MM.1S (cell line): ENCODE data around the gene ARHGAP28.

Experiments
- DNase-seq: peaks from one replicate; pipeline ENCODE4 v3.0.0-alpha.2; 2015
- H2AFZ ChIP-seq: fragments of 300-600 bp; sonication (generic); 2 replicates; pipeline ENCODE4 v1.6.0; 2016; ENCODE audit warnings: antibody characterized with exemption, low read length
- H3F3A ChIP-seq: fragments of 300-600 bp; sonication (generic); 2 replicates; pipeline ENCODE4 v1.6.1; 2016; ENCODE audit warnings: mild to moderate bottlenecking, antibody characterized with exemption, low read length, moderate library complexity, mixed read lengths; ENCODE audit not compliant: insufficient read depth
- H3K27ac ChIP-seq: fragments of 300-600 bp; sonication (generic); 2 replicates; pipeline ENCODE4 v1.5.1; 2016; ENCODE audit warnings: mild to moderate bottlenecking, low read length
- H3K27me3 ChIP-seq: fragments of 300-600 bp; sonication (generic); replicated peaks from 2 replicates; pipeline ENCODE4 v1.6.0; 2016; ENCODE audit warnings: low read length; ENCODE audit not compliant: insufficient read depth
- H3K36me3 ChIP-seq: fragments of 300-600 bp; sonication (generic); replicated peaks from 2 replicates; pipeline ENCODE4 v1.6.1; 2016; ENCODE audit warnings: mild to moderate bottlenecking, low read length, mixed read lengths; ENCODE audit not compliant: insufficient read depth
- H3K4me1 ChIP-seq: fragments of 300-600 bp; sonication (generic); 2 replicates; pipeline ENCODE4 v1.6.1; 2016; ENCODE audit warnings: low read length, mixed read lengths
- H3K4me2 ChIP-seq: fragments of 300-600 bp; sonication (generic); 2 replicates; pipeline ENCODE4 v1.6.0; 2016; ENCODE audit warnings: low read depth, low read length
- H3K4me3 ChIP-seq: fragments of 300-600 bp; sonication (generic); 2 replicates; pipeline ENCODE4 v1.5.1; 2016; ENCODE audit warnings: low read length, mixed read lengths
- H3K79me2 ChIP-seq: fragments of 300-600 bp; sonication (generic); 2 replicates; pipeline ENCODE4 v1.6.1; 2016; ENCODE audit warnings: mixed run types, low read length, mixed read lengths
- H3K9ac ChIP-seq: fragments of 300-600 bp; sonication (generic); 2 replicates; pipeline ENCODE4 v1.6.1; 2016; ENCODE audit warnings: low read length, mixed read lengths
- H3K9me2 ChIP-seq: fragments of 300-600 bp; sonication (generic); replicated peaks from 2 replicates; pipeline ENCODE4 v1.6.1; 2016; ENCODE audit warnings: mild to moderate bottlenecking, low read length, mixed read lengths; ENCODE audit not compliant: insufficient read depth
- H3K9me3 ChIP-seq: fragments of 300-600 bp; sonication (generic); replicated peaks from 2 replicates; pipeline ENCODE4 v1.6.1; 2016; ENCODE audit warnings: mild to moderate bottlenecking, low read length, mixed read lengths; ENCODE audit not compliant: insufficient read depth
- H4K20me1 ChIP-seq: fragments of 300-600 bp; sonication (generic); 2 replicates; pipeline ENCODE4 v1.6.1; 2016; ENCODE audit warnings: mild to moderate bottlenecking, low read length, moderate library complexity, mixed read lengths; ENCODE audit not compliant: insufficient read depth
- EZH2 ChIP-seq: fragments of 300-600 bp; sonication (generic); optimal IDR thresholded peaks from 2 replicates; pipeline ENCODE3; 2017; ENCODE audit warnings: low read depth, mild to moderate bottlenecking, antibody characterized with exemption, low read length, mixed read lengths
- EZH2phosphoT487 ChIP-seq: fragments of 300-600 bp; sonication (generic); IDR thresholded peaks from 2 replicates; pipeline ENCODE4 v1.6.1; 2018; ENCODE audit warnings: antibody characterized with exemption, low read length
- TF ChIP-seq, protein P1 (sequence below): fragments of 300-600 bp; sonication (generic); IDR thresholded peaks from 2 replicates; pipeline ENCODE4 v1.5.1; 2016; ENCODE audit warnings: antibody characterized with exemption, low read length, mixed read lengths

ARHGAP28 gene

DNA sequence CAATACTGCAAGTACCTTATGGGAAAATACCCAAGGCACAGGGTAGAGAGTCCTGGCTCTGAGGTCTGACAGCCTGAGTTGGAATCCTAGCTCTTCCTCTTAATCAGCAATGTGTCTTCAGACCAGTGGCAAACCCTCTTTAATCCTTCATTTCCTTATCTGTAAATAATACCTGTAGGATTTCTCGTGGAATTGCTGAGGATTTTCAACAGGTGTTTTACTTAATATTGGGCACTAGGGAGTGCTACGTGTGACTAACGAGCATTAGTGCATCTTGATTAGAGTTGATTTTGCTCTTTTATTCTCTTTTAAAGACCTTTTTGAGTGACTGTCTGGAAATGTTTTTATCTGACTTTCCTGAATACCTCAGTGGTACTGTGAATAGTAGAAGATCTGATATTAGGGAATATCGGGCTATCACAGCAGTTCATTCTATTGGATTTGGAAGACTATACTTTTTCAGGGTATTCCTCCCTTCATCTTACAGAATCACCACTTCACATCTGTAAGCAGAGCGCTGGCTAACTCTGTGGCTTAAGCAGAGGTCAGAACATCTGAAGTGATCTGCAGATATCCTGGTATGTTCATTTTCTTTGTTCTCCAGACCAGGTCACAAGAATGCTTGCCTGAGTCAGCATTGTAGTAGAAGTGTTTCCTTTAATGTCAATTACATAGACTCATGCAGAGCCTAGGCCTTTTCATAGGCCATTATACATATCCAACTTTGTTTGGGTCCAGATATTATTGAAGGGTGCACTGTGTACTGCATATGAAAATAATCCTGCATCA, 49.1 kb downstream of the ARHGAP28 start:
- no peaks in the 10 kb centered on the region for H3K27me3 ChIP-seq
- H4K20me1 ChIP-seq, result no peaks in the 10 kb centered on the region
- H3K9ac ChIP-seq, result no peak overlapping the region
- TF ChIP-seq EZH2 (no peak), EZH2phosphoT487 (no peak)
- TF ChIP-seq, protein P1, sequence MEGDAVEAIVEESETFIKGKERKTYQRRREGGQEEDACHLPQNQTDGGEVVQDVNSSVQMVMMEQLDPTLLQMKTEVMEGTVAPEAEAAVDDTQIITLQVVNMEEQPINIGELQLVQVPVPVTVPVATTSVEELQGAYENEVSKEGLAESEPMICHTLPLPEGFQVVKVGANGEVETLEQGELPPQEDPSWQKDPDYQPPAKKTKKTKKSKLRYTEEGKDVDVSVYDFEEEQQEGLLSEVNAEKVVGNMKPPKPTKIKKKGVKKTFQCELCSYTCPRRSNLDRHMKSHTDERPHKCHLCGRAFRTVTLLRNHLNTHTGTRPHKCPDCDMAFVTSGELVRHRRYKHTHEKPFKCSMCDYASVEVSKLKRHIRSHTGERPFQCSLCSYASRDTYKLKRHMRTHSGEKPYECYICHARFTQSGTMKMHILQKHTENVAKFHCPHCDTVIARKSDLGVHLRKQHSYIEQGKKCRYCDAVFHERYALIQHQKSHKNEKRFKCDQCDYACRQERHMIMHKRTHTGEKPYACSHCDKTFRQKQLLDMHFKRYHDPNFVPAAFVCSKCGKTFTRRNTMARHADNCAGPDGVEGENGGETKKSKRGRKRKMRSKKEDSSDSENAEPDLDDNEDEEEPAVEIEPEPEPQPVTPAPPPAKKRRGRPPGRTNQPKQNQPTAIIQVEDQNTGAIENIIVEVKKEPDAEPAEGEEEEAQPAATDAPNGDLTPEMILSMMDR, result no peak
- H2AFZ ChIP-seq, result no peak overlapping the region
- H3F3A ChIP-seq, result no peaks in the 10 kb centered on the region
- H3K4me1 ChIP-seq, result no peaks in the 10 kb centered on the region
- no peaks in the 10 kb centered on the region for H3K79me2 ChIP-seq
- H3K9me3 ChIP-seq, result no peaks in the 10 kb centered on the region
- no peak for DNase-seq
- H3K9me2 ChIP-seq, result no peaks in the 10 kb centered on the region
- H3K4me3 ChIP-seq, result no peak overlapping the region
- H3K27ac ChIP-seq, result no peak overlapping the region
- H3K4me2 ChIP-seq, result no peak overlapping the region
- H3K36me3 ChIP-seq, result no peaks in the 10 kb centered on the region

DNA sequence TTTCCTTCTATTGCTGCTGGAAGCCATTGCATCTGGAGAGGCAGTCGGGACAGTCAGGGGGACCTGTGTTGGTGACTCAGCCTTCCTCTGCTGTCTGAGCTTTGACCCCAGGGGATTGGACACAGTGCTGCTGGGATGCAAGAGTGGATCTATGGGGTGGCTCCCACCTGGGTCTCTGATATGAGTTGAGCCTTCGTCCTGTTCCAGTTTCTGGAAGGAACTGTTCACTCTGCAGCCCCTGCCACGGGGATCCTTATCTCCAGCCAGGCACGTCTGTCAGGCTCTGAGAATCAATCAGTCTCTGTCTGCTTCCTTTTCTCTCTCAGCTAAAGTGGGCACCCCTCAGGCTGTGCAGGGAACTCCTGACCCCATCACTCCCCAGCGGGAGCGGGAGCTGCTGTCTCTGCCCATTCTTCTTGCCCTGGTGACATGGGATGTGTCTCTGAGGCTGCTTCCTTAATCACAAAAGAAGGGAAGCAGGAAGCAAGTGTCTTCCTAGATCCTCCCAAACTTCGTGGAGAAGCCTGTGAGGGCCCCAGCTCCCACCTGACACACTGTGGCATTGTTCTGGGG, 51.7 kb downstream of the ARHGAP28 start:
- H3K4me1 ChIP-seq, result no peaks in the 10 kb centered on the region
- no peaks in the 10 kb centered on the region for H3F3A ChIP-seq
- H3K9me2 ChIP-seq, result no peaks in the 10 kb centered on the region
- no peak overlapping the region for H3K4me3 ChIP-seq
- no peak overlapping the region for H3K9ac ChIP-seq
- H3K4me2 ChIP-seq, result no peak overlapping the region
- H4K20me1 ChIP-seq, result no peaks in the 10 kb centered on the region
- H3K9me3 ChIP-seq, result no peaks in the 10 kb centered on the region
- H3K27me3 ChIP-seq, result no peaks in the 10 kb centered on the region
- no peak for TF ChIP-seq EZH2
- no peak for TF ChIP-seq EZH2phosphoT487
- TF ChIP-seq, protein P1, result no peak
- H3K79me2 ChIP-seq, result no peaks in the 10 kb centered on the region
- no peak overlapping the region for H2AFZ ChIP-seq
- DNase-seq, result no peak
- no peak overlapping the region for H3K27ac ChIP-seq
- no peaks in the 10 kb centered on the region for H3K36me3 ChIP-seq

DNA sequence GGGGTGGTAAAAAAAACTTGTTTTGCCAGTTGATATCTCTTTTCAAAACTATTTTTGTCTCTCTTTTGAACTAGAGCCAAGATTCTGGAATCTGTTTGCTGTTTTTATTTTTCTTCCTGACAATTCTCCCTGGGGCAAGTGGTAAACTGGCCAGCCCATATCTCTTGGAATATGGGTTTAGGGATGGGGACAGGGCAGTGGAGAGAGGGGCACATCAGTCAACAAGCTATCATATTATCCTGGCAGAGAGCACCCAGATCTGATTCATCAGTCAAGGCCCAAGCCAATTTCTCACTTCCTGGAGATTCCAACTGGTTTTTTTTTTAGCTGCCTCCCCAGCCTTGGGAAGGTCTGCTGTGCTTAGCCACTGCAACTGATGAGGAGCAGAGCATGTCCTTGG, 52.3 kb downstream of the ARHGAP28 start:
- Histone ChIP-seq H2AFZ (no peak overlapping the region), H3F3A (no peaks in the 10 kb centered on the region), H3K27me3 (no peaks in the 10 kb centered on the region), H3K9me2 (no peaks in the 10 kb centered on the region), H3K4me1 (no peaks in the 10 kb centered on the region), H3K4me2 (no peak overlapping the region), H3K27ac (no peak overlapping the region), H4K20me1 (no peaks in the 10 kb centered on the region), H3K9ac (no peak overlapping the region), H3K4me3 (no peak overlapping the region), H3K36me3 (no peaks in the 10 kb centered on the region), H3K9me3 (no peaks in the 10 kb centered on the region), H3K79me2 (no peaks in the 10 kb centered on the region)
- no peak for TF ChIP-seq EZH2phosphoT487
- TF ChIP-seq EZH2, result no peak
- TF ChIP-seq, protein P1, result no peak
- DNase-seq, result no peak
